ENCODE measurements around the gene ZCCHC2. TPM values are rescaled to one million over a fixed set of nuclear protein-coding genes. Genes with fewer than 3 reads are reported as not detected.
A peak's percentile ranks its signal among the peaks of the same experiment; 100 is the strongest.

The ZCCHC2 gene
- total and polyA plus RNA-seq, 9 of the 15 experiments (the other 6 are each of a cell fraction or from before 2014, with no cell fraction given): 1.0 to 9.2 (median 6.0) TPM

- DNase-seq (ENCODE audit: extremely low read depth in 1 of 4, low spot score in 3 of 4) (no peak), ATAC-seq (no peak), FAIRE-seq (no peak)
- ChIA-PET CTCF (ENCODE audit: low intra/inter-chr PET ratio) (no interaction called here), POLR2A (no interaction called here)
- H3K4me2 ChIP-seq (ENCODE audit: insufficient read depth, low read length): no peak overlapping the region
- intact Hi-C loops (cut with micrococcal nuclease) (no loop called here), in situ Hi-C loops (cut with MboI) (no loop called here)
- H3K9ac ChIP-seq (ENCODE audit: insufficient read depth in 1 of 2, low read depth in 2 of 2, low read length in 2 of 2): no peak overlapping the region
- 61% methylated on average over 21 of the region's 90 CpGs for WGBS (ENCODE audit: insufficient coverage, low coverage, missing lambda C conversion rate)
- TF ChIP-seq PCBP1 (IDR thresholded peaks at IDR 0.05; ENCODE audit: low read depth, low read length, poor library complexity, severe bottlenecking) (peak; percentile 21), LEF1 (IDR thresholded peaks at IDR 0.05) (no peak)
- no peak overlapping the region for H3K4me3 ChIP-seq
- no peak overlapping the region for H2AFZ ChIP-seq (ENCODE audit: low read depth, low read length)
- peaks cover 0 to 5% of the 10 kb centered on the region in 2 experiments; a peak in 1 of 5 replicates for H3K27me3 ChIP-seq (ENCODE audit: control insufficient read depth in 2 of 2, insufficient read depth in 2 of 2, low read length in 2 of 2)
- no peaks in the 10 kb centered on the region for H4K20me1 ChIP-seq (replicated peaks; ENCODE audit: control insufficient read depth, insufficient read depth, low read length)
- H3K4me1 ChIP-seq (replicated peaks in 1 of 2; ENCODE audit: control insufficient read depth in 2 of 2, insufficient read depth in 2 of 2, low read length in 2 of 2): no peaks in the 10 kb centered on the region
- no peaks in the 10 kb centered on the region for H3K9me3 ChIP-seq (replicated peaks; ENCODE audit: control insufficient read depth, insufficient read depth, low read depth, low read length)
- no peaks in the 10 kb centered on the region for H3K36me3 ChIP-seq (ENCODE audit: control insufficient read depth, insufficient read depth, low read length)
- H3K79me2 ChIP-seq (ENCODE audit: control insufficient read depth, insufficient read depth, low read length): no peaks in the 10 kb centered on the region
- no TSS peak for BruUV-seq (replicated peaks)
- no peak overlapping the region for H3K27ac ChIP-seq (ENCODE audit: extremely low read depth, low read depth, low read length)
- no peaks in the 10 kb centered on the region for H3K9me1 ChIP-seq (ENCODE audit: control insufficient read depth, insufficient read depth, low read length)
Observed at GRCh38 chr18:62596145-62597005, 73.5 kb downstream of the ZCCHC2 start.

GRCh38 chr18:62601871-62602270, 79.0 kb downstream of the ZCCHC2 start:
- no peak for FAIRE-seq
- H3K9ac ChIP-seq (ENCODE audit: insufficient read depth in 1 of 2, low read depth in 2 of 2, low read length in 2 of 2): no peak overlapping the region
- no peaks in the 10 kb centered on the region for H4K20me1 ChIP-seq (replicated peaks; ENCODE audit: control insufficient read depth, insufficient read depth, low read length)
- ChIA-PET CTCF (ENCODE audit: low intra/inter-chr PET ratio) (no interaction called here), POLR2A (interaction anchor here (0.8 to 1.0 kb wide), 2 partner anchors 13 to 657 kb away, joined by 3 read pairs; no protein-coding TSS in a partner anchor)
- no peaks in the 10 kb centered on the region for H3K36me3 ChIP-seq (ENCODE audit: control insufficient read depth, insufficient read depth, low read length)
- H2AFZ ChIP-seq (ENCODE audit: low read depth, low read length): no peak overlapping the region
- intact Hi-C loops (cut with micrococcal nuclease): no loop called here
- H3K27ac ChIP-seq (ENCODE audit: extremely low read depth, low read depth, low read length): no peak overlapping the region
- no peaks in the 10 kb centered on the region for H3K9me1 ChIP-seq (ENCODE audit: control insufficient read depth, insufficient read depth, low read length)
- H3K4me1 ChIP-seq (replicated peaks in 1 of 2; ENCODE audit: control insufficient read depth in 2 of 2, insufficient read depth in 2 of 2, low read length in 2 of 2): no peaks in the 10 kb centered on the region; a peak in 2 of 5 replicates
- no peak overlapping the region for H3K4me3 ChIP-seq
- no peak for ATAC-seq
- BruUV-seq (replicated peaks): no TSS peak
- H3K4me2 ChIP-seq (ENCODE audit: insufficient read depth, low read length): no peak overlapping the region
- H3K79me2 ChIP-seq (ENCODE audit: control insufficient read depth, insufficient read depth, low read length): no peaks in the 10 kb centered on the region
- peaks cover 0 to 17% of the 10 kb centered on the region in 2 experiments; a peak in 2 of 5 replicates for H3K27me3 ChIP-seq (ENCODE audit: control insufficient read depth in 2 of 2, insufficient read depth in 2 of 2, low read length in 2 of 2)
- WGBS (ENCODE audit: insufficient coverage, low coverage, missing lambda C conversion rate): 3% methylated on average over 7 of the region's 8 CpGs
- H3K9me3 ChIP-seq (replicated peaks; ENCODE audit: control insufficient read depth, insufficient read depth, low read depth, low read length): no peaks in the 10 kb centered on the region
- in situ Hi-C loops (cut with MboI): loop anchor here (10.0 kb wide), 1 partner anchor 383 kb away; no protein-coding TSS in a partner anchor
- DNase-seq (ENCODE audit: extremely low read depth in 1 of 4, low spot score in 3 of 4): no peak
- TF ChIP-seq LARP7 (IDR thresholded peaks at IDR 0.05) (no peak), ZNF583 (CRISPR knock-in tag; IDR thresholded peaks at IDR 0.05) (no peak), COPS2 (conservative IDR thresholded peaks at IDR 0.05) (no peak), RBFOX2 (IDR thresholded peaks at IDR 0.05; ENCODE audit: low read depth, low read length) (no peak), MAZ (CRISPR knock-in tag; conservative IDR thresholded peaks at IDR 0.05 in 1 of 2, IDR thresholded peaks at IDR 0.05 in 1 of 2) (no peak), SAFB2 (IDR thresholded peaks at IDR 0.05; ENCODE audit: borderline replicate concordance, low read depth, low read length, severe bottlenecking) (no peak), PHTF2 (CRISPR knock-in tag; IDR thresholded peaks at IDR 0.05) (no peak), ATF7 (IDR thresholded peaks at IDR 0.05) (no peak), DACH1 (IDR thresholded peaks at IDR 0.05; ENCODE audit: partially characterized antibody) (no peak), ARID4B (CRISPR knock-in tag; IDR thresholded peaks at IDR 0.05) (no peak)

Data from K562 (cell line).